ENCODE measurements around the gene RNF144A. TPM values are rescaled to one million over a fixed set of nuclear protein-coding genes. Genes with fewer than 3 reads are reported as not detected.

The RNF144A gene
- total and polyA plus RNA-seq, 2 of the 13 experiments (the other 11 are each of a cell fraction or from before 2014, with no cell fraction given): 13.9 to 16.5 TPM

GRCh38 chr2:7017671-7018281, 100.6 kb downstream of the RNF144A start (continued):
- TF ChIP-seq ZUFSP (CRISPR knock-in tag; IDR thresholded peaks at IDR 0.05; ENCODE audit: borderline replicate concordance): no peak
- no peak for TF ChIP-seq DRAP1 (CRISPR knock-in tag; IDR thresholded peaks at IDR 0.05)
- TF ChIP-seq NFIB (CRISPR knock-in tag; IDR thresholded peaks at IDR 0.05; ENCODE audit: borderline replicate concordance): no peak
- no peak for TF ChIP-seq ZNF703 (CRISPR knock-in tag; IDR thresholded peaks at IDR 0.05; ENCODE audit: borderline replicate concordance)
- TF ChIP-seq ZSCAN30 (CRISPR knock-in tag; IDR thresholded peaks at IDR 0.05): no peak
- no peak for TF ChIP-seq ZNF24 (IDR thresholded peaks at IDR 0.05)

GRCh38 chr2:7018282-7018701, 101.1 kb downstream of the RNF144A start:
- intact Hi-C loops (cut with micrococcal nuclease; ENCODE audit: unreplicated experiment): no loop called here
- H2AFZ ChIP-seq (ENCODE audit: low read length): no peak overlapping the region
- POLR2A ChIA-PET: no interaction called here
- DNase-seq (ENCODE audit: low spot score) (no peak), FAIRE-seq (no peak), ATAC-seq (no peak)
- TF ChIP-seq KDM6A (CRISPR knock-in tag; IDR thresholded peaks at IDR 0.05; ENCODE audit: low read depth) (no peak), AGO2 (optimal IDR thresholded peaks at IDR 0.05; ENCODE audit: low read depth, low read length) (peak; percentile 51)
- no peaks in the 10 kb centered on the region for H3K27me3 ChIP-seq (ENCODE audit: control insufficient read depth in 1 of 2, insufficient read depth in 2 of 2, low read length in 2 of 2)
- CTCF ChIA-PET (ENCODE audit: low intra/inter-chr PET ratio, low total read pairs): no interaction called here
- 96% methylated on average over 12 of the region's 12 CpGs for WGBS (ENCODE audit: low lambda C conversion rate)
- H3K79me2 ChIP-seq (ENCODE audit: insufficient read depth, low read length): no peaks in the 10 kb centered on the region
- no peak overlapping the region for H3K4me3 ChIP-seq (replicated peaks in 1 of 3; ENCODE audit: insufficient read depth in 1 of 3, low read depth in 2 of 3, low read length in 3 of 3)
- H3K27ac ChIP-seq (ENCODE audit: extremely low read length, insufficient read depth, low read length): no peak overlapping the region
- in situ Hi-C loops (cut with HindIII; ENCODE audit: extremely low pct_ligation_motif_present, low pct_unique_long_range_greater_than_20kb): no loop called here
- H3K36me3 ChIP-seq (replicated peaks in 1 of 2; ENCODE audit: control insufficient read depth in 1 of 2, insufficient read depth in 2 of 2, low read length in 2 of 2): peaks cover 8 to 40% of the 10 kb centered on the region in 2 experiments
- no peak overlapping the region for H3K4me2 ChIP-seq (ENCODE audit: low read depth, low read length)
- BruUV-seq (replicated peaks): no TSS peak
- no peaks in the 10 kb centered on the region for H3K4me1 ChIP-seq (ENCODE audit: insufficient read depth, low read length)
- H3K9me3 ChIP-seq (ENCODE audit: low read length): no peaks in the 10 kb centered on the region
- no peaks in the 10 kb centered on the region for H4K20me1 ChIP-seq (ENCODE audit: insufficient read depth, low read length)
- H3K9ac ChIP-seq (ENCODE audit: insufficient read depth, low read depth, low read length): no peak overlapping the region

Measured in HepG2 (cell line).